ENCODE results near the gene SMCO4.
"Not testable (repeated sequence)": the region's sequence is repeated elsewhere in the genome, so short reads cannot be mapped to it uniquely, and the experiment has no call there.

The SMCO4 gene

GRCh38 chr11:93587858-93588581, 44.8 kb upstream of the SMCO4 start:
- TF ChIP-seq CTCF (IDR thresholded peaks at IDR 0.05; ENCODE audit: insufficient read depth, low read length, poor library complexity, severe bottlenecking) = no peak
- no peak for TF ChIP-seq EZH2phosphoT487 (conservative IDR thresholded peaks at IDR 0.05; ENCODE audit: low read length)
- no peaks in the 10 kb centered on the region for H3K36me3 ChIP-seq (ENCODE audit: low read length)
- no peak overlapping the region for H3K27ac ChIP-seq (ENCODE audit: low read depth, low read length)
- no peak overlapping the region for H3K9ac ChIP-seq (ENCODE audit: low read length)
- no peak overlapping the region for H3K4me2 ChIP-seq (ENCODE audit: low read depth, low read length, poor library complexity, severe bottlenecking)
- no peaks in the 10 kb centered on the region for H3F3A ChIP-seq (ENCODE audit: insufficient read depth)
- H3K79me2 ChIP-seq (ENCODE audit: insufficient read depth, low read length) = no peaks in the 10 kb centered on the region
- no peak overlapping the region for H3K4me3 ChIP-seq (ENCODE audit: insufficient read depth, low read length, poor library complexity, severe bottlenecking)
- no peaks in the 10 kb centered on the region for H4K20me1 ChIP-seq (ENCODE audit: low read depth, low read length)
- no peaks in the 10 kb centered on the region for H3K9me2 ChIP-seq (replicated peaks; ENCODE audit: insufficient read depth, low read length)
- H3K9me3 ChIP-seq (ENCODE audit: insufficient read depth, low read length) = no peaks in the 10 kb centered on the region
- H2AFZ ChIP-seq (ENCODE audit: low read depth, low read length, severe bottlenecking) = no peak overlapping the region
- H3K27me3 ChIP-seq (ENCODE audit: low read length) = no peaks in the 10 kb centered on the region

GRCh38 chr11:93587425-93587824, 44.2 kb upstream of the SMCO4 start:
- H3K4me2 ChIP-seq (ENCODE audit: low read depth, low read length, poor library complexity, severe bottlenecking); H3K9me3 ChIP-seq (ENCODE audit: insufficient read depth, low read length); H3K9ac ChIP-seq (ENCODE audit: low read length); H3K27me3 ChIP-seq (ENCODE audit: low read length); H3K9me2 ChIP-seq (replicated peaks; ENCODE audit: insufficient read depth, low read length); H4K20me1 ChIP-seq (ENCODE audit: low read depth, low read length); H3K27ac ChIP-seq (ENCODE audit: low read depth, low read length); H3K36me3 ChIP-seq (ENCODE audit: low read length); H3F3A ChIP-seq (ENCODE audit: insufficient read depth); H2AFZ ChIP-seq (ENCODE audit: low read depth, low read length, severe bottlenecking); H3K4me3 ChIP-seq (ENCODE audit: insufficient read depth, low read length, poor library complexity, severe bottlenecking); H3K79me2 ChIP-seq (ENCODE audit: insufficient read depth, low read length): not testable (repeated sequence)

GRCh38 chr11:93585758-93586157, 42.6 kb upstream of the SMCO4 start:
- Histone ChIP-seq H3F3A (ENCODE audit: insufficient read depth) (no peaks in the 10 kb centered on the region), H2AFZ (ENCODE audit: low read depth, low read length, severe bottlenecking) (no peak overlapping the region), H3K79me2 (ENCODE audit: insufficient read depth, low read length) (no peaks in the 10 kb centered on the region), H3K9me3 (ENCODE audit: insufficient read depth, low read length) (no peaks in the 10 kb centered on the region), H3K9me2 (replicated peaks; ENCODE audit: insufficient read depth, low read length) (no peaks in the 10 kb centered on the region), H3K27me3 (ENCODE audit: low read length) (no peaks in the 10 kb centered on the region), H3K4me2 (ENCODE audit: low read depth, low read length, poor library complexity, severe bottlenecking) (no peak overlapping the region), H4K20me1 (ENCODE audit: low read depth, low read length) (no peaks in the 10 kb centered on the region), H3K9ac (ENCODE audit: low read length) (no peak overlapping the region), H3K36me3 (ENCODE audit: low read length) (no peaks in the 10 kb centered on the region), H3K27ac (ENCODE audit: low read depth, low read length) (no peak overlapping the region), H3K4me3 (ENCODE audit: insufficient read depth, low read length, poor library complexity, severe bottlenecking) (no peak overlapping the region)
- TF ChIP-seq EZH2phosphoT487 (conservative IDR thresholded peaks at IDR 0.05; ENCODE audit: low read length) (no peak), CTCF (IDR thresholded peaks at IDR 0.05; ENCODE audit: insufficient read depth, low read length, poor library complexity, severe bottlenecking) (no peak)

GRCh38 chr11:93583490-93583889, 40.3 kb upstream of the SMCO4 start:
- Histone ChIP-seq H3K27me3 (ENCODE audit: low read length) (no peaks in the 10 kb centered on the region), H3K9me2 (replicated peaks; ENCODE audit: insufficient read depth, low read length) (no peaks in the 10 kb centered on the region), H3K36me3 (ENCODE audit: low read length) (no peaks in the 10 kb centered on the region), H3F3A (ENCODE audit: insufficient read depth) (no peaks in the 10 kb centered on the region), H3K4me2 (ENCODE audit: low read depth, low read length, poor library complexity, severe bottlenecking) (no peak overlapping the region), H3K79me2 (ENCODE audit: insufficient read depth, low read length) (no peaks in the 10 kb centered on the region), H3K4me3 (ENCODE audit: insufficient read depth, low read length, poor library complexity, severe bottlenecking) (no peak overlapping the region), H2AFZ (ENCODE audit: low read depth, low read length, severe bottlenecking) (no peak overlapping the region), H3K27ac (ENCODE audit: low read depth, low read length) (no peak overlapping the region), H4K20me1 (ENCODE audit: low read depth, low read length) (no peaks in the 10 kb centered on the region), H3K9ac (ENCODE audit: low read length) (no peak overlapping the region), H3K9me3 (ENCODE audit: insufficient read depth, low read length) (no peaks in the 10 kb centered on the region)
- TF ChIP-seq CTCF (IDR thresholded peaks at IDR 0.05; ENCODE audit: insufficient read depth, low read length, poor library complexity, severe bottlenecking) (no peak), EZH2phosphoT487 (conservative IDR thresholded peaks at IDR 0.05; ENCODE audit: low read length) (no peak)

Data from SU-DHL-6 (cell line).